Activated T-cell treated with anti-CD3 and anti-CD28 coated beads for 48 hours (primary cell): ENCODE results near the gene MPEG1.

ENCODE experiments used
- DNase-seq: peaks from one replicate; pipeline ENCODE4 v3.0.0-alpha.2; 2020; ENCODE audit warnings: low read depth

MPEG1 gene

GRCh38 chr11:59218893-59219292 lies 6.2 kb upstream of the MPEG1 start:
- no peak for DNase-seq

GRCh38 chr11:59218319-59218718 lies 5.6 kb upstream of the MPEG1 start:
- DNase-seq = no peak

GRCh38 chr11:59216641-59217564 lies 4.2 kb upstream of the MPEG1 start:
- DNase-seq = no peak

GRCh38 chr11:59214141-59214893 lies 1.6 kb upstream of the MPEG1 start:
- DNase-seq = no peak

- DNase-seq = no peak
These were observed 505 bp downstream of the MPEG1 start for GRCh38 chr11:59212222-59212621.

- no peak for DNase-seq
These were observed 3.8 kb downstream of the MPEG1 start for GRCh38 chr11:59208956-59209355.

- DNase-seq = no peak
These were observed 4.7 kb downstream of the MPEG1 start for GRCh38 chr11:59207988-59208451.

- DNase-seq = no peak
These were observed 6.1 kb downstream of the MPEG1 start for GRCh38 chr11:59206635-59207034.

GRCh38 chr11:59205648-59206047 lies 7.1 kb downstream of the MPEG1 start:
- no peak for DNase-seq

GRCh38 chr11:59204746-59205145 lies 8.0 kb downstream of the MPEG1 start:
- DNase-seq = no peak

GRCh38 chr11:59201353-59201752 lies 11.4 kb downstream of the MPEG1 start:
- no peak for DNase-seq

GRCh38 chr11:59200423-59200746 lies 12.3 kb downstream of the MPEG1 start:
- no peak for DNase-seq

GRCh38 chr11:59199546-59200422 lies 12.9 kb downstream of the MPEG1 start:
- no peak for DNase-seq

- DNase-seq = no peak
These were observed 14.0 kb downstream of the MPEG1 start for GRCh38 chr11:59198726-59199125.

GRCh38 chr11:59197991-59198390 lies 14.7 kb downstream of the MPEG1 start:
- no peak for DNase-seq

GRCh38 chr11:59196777-59197176 lies 15.9 kb downstream of the MPEG1 start:
- DNase-seq = no peak

- DNase-seq = no peak
These were observed 17.1 kb downstream of the MPEG1 start for GRCh38 chr11:59195586-59195985.

GRCh38 chr11:59193587-59194130 lies 19.1 kb downstream of the MPEG1 start:
- DNase-seq = no peak

- no peak for DNase-seq
These were observed 20.2 kb downstream of the MPEG1 start for GRCh38 chr11:59192446-59193020.

GRCh38 chr11:59191890-59192289 lies 20.8 kb downstream of the MPEG1 start:
- DNase-seq = no peak

GRCh38 chr11:59191095-59191494 lies 21.6 kb downstream of the MPEG1 start:
- DNase-seq = no peak

- DNase-seq = no peak
These were observed 22.7 kb downstream of the MPEG1 start for GRCh38 chr11:59189986-59190385.
